IMR-90 (cell line): Measurements from ENCODE around the gene ANO10. TPM values are rescaled to one million over a fixed set of nuclear protein-coding genes. Genes with fewer than 3 reads are reported as not detected.

ENCODE experiments used
- ATAC-seq: fragments of 200-7000 bp; cut with Tn5 transposase; 2 replicates; pipeline ENCODE4 v1.9.1; 2020; ENCODE audit warnings: low read depth, mild to moderate bottlenecking, moderate library complexity
- BruUV-seq: library from RNA; stranded (reverse); fragments of 400-500 nt; replicated peaks from 2 replicates; lab custom pipeline; 2021; lab: Mats Ljungman, UMichigan
- CTCF ChIA-PET: fragments of 300-600 bp; formaldehyde crosslinking; extraction: SDS; loops from one replicate; lab custom pipeline; 2021; ENCODE audit warnings: antibody characterized with exemption; lab: Yijun Ruan, JAX
- POLR2A ChIA-PET: fragments of 300-600 bp; sonication (Branson Sonifier 250); formaldehyde crosslinking; loops from one replicate; lab custom pipeline; 2022; ENCODE audit warnings: antibody characterized with exemption; ENCODE audit not compliant: unreplicated experiment; lab: Charles Lee
- DNase-seq: peaks from one replicate; pipeline ENCODE4 v3.0.0; 2013
- H2AFZ ChIP-seq: replicated peaks from 2 replicates; pipeline ENCODE3; 2013; ENCODE audit warnings: low read length, mild to moderate bottlenecking; ENCODE audit not compliant: poor library complexity
- H2AK5ac ChIP-seq: 2 replicates; pipeline ENCODE4 v1.6.1; 2013; ENCODE audit warnings: low read depth, low read length, inconsistent platforms
- H2AK9ac ChIP-seq: replicated peaks from 2 replicates; pipeline ENCODE3; 2013; ENCODE audit warnings: mild to moderate bottlenecking, low read depth, low read length, moderate library complexity; ENCODE audit not compliant: poor library complexity
- H2BK120ac ChIP-seq: 2 replicates; pipeline ENCODE4 v1.6.1; 2013; ENCODE audit warnings: low read depth, low read length, inconsistent platforms
- H2BK15ac ChIP-seq: 3 replicates; pipeline ENCODE4 v1.6.1; 2013; ENCODE audit warnings: low read depth, low read length, inconsistent platforms
- H2BK20ac ChIP-seq: 2 replicates; pipeline ENCODE4 v1.6.1; 2013; ENCODE audit warnings: low read depth, mild to moderate bottlenecking, inconsistent platforms, low read length, moderate library complexity
- H2BK5ac ChIP-seq: 2 replicates; pipeline ENCODE4 v1.6.1; 2013; ENCODE audit warnings: mild to moderate bottlenecking, low read depth, low read length, inconsistent platforms; ENCODE audit not compliant: poor library complexity, severe bottlenecking
- H3K14ac ChIP-seq: replicated peaks from 2 replicates; pipeline ENCODE4 v1.6.1; 2013; ENCODE audit warnings: low read depth, low read length, inconsistent platforms
- H3K18ac ChIP-seq: 2 replicates; pipeline ENCODE4 v1.6.1; 2013; ENCODE audit warnings: low read depth, low read length, control low read depth
- H3K23ac ChIP-seq: 2 replicates; pipeline ENCODE4 v1.6.1; 2013; ENCODE audit warnings: low read depth, low read length, inconsistent platforms
- H3K27ac ChIP-seq: 2 replicates; pipeline ENCODE4 v1.5.1; 2013; ENCODE audit warnings: mild to moderate bottlenecking, control low read depth, low read length; ENCODE audit not compliant: insufficient read depth
- H3K27me3 ChIP-seq: 2 replicates; pipeline ENCODE4 v1.6.1; 2013; ENCODE audit warnings: low read length; ENCODE audit not compliant: control insufficient read depth, insufficient read depth
- H3K36me3 ChIP-seq: 2 replicates; pipeline ENCODE4 v1.6.1; 2013; ENCODE audit warnings: low read length, mixed read lengths; ENCODE audit not compliant: control insufficient read depth, insufficient read depth
- H3K4ac ChIP-seq: 2 replicates; pipeline ENCODE4 v1.6.1; 2013; ENCODE audit warnings: low read depth, low read length, inconsistent platforms
- H3K4me1 ChIP-seq: 2 replicates; pipeline ENCODE4 v1.6.1; 2013; ENCODE audit warnings: low read length, mixed read lengths; ENCODE audit not compliant: control insufficient read depth, insufficient read depth
- H3K4me2 ChIP-seq: 2 replicates; pipeline ENCODE4 v1.6.1; 2013; ENCODE audit warnings: low read depth, mild to moderate bottlenecking, control low read depth, low read length, moderate library complexity
- H3K4me3 ChIP-seq: 2 replicates; pipeline ENCODE4 v1.5.1; 2013; ENCODE audit warnings: low read depth, mild to moderate bottlenecking, control low read depth, low read length, moderate library complexity; ENCODE audit not compliant: insufficient read depth
- H3K56ac ChIP-seq: 2 replicates; pipeline ENCODE4 v1.6.1; 2013; ENCODE audit warnings: low read length, inconsistent platforms; ENCODE audit not compliant: insufficient read depth; ENCODE audit errors: extremely low read depth
- H3K79me1 ChIP-seq, 2 experiments: 2 replicates each; pipeline ENCODE4 v1.6.1; 2013; ENCODE audit warnings: low read length in 2 of 2, inconsistent platforms in 1 of 2, low read depth in 1 of 2
- H3K9ac ChIP-seq: 2 replicates; pipeline ENCODE4 v1.6.1; 2013; ENCODE audit warnings: low read depth, low read length, control low read depth
- H3K9me1 ChIP-seq: 2 replicates; pipeline ENCODE4 v1.6.1; 2013; ENCODE audit warnings: low read length, inconsistent platforms; ENCODE audit not compliant: insufficient read depth
- H3K9me3 ChIP-seq: 2 replicates; pipeline ENCODE4 v1.6.1; 2013; ENCODE audit warnings: low read length; ENCODE audit not compliant: control insufficient read depth, insufficient read depth
- H4K20me1 ChIP-seq: 2 replicates; pipeline ENCODE4 v1.6.1; 2013; ENCODE audit warnings: low read length, inconsistent platforms; ENCODE audit not compliant: insufficient read depth
- H4K5ac ChIP-seq: 2 replicates; pipeline ENCODE4 v1.6.1; 2013; ENCODE audit warnings: mild to moderate bottlenecking, low read depth, low read length, control low read depth
- H4K8ac ChIP-seq, 2 experiments: 2 replicates each; pipeline ENCODE4 v1.6.1; 2013; ENCODE audit warnings: low read depth in 2 of 2, low read length in 2 of 2, control low read depth in 1 of 2, inconsistent platforms in 1 of 2
- H4K91ac ChIP-seq: 2 replicates; pipeline ENCODE4 v1.6.1; 2013; ENCODE audit warnings: low read depth, low read length, inconsistent platforms; ENCODE audit not compliant: insufficient read depth
- BHLHE40 ChIP-seq: fragments of 150-350 bp; IDR thresholded peaks from 2 replicates; pipeline ENCODE4 v1.6.1; 2016; ENCODE audit warnings: mild to moderate bottlenecking, low read depth, low read length
- CEBPB ChIP-seq: IDR thresholded peaks from 2 replicates; pipeline ENCODE4 v1.6.1; 2012; ENCODE audit warnings: low read depth, low read length, improper control_type of control experiment
- CHD1 ChIP-seq: IDR thresholded peaks from 2 replicates; pipeline ENCODE4 v1.6.1; 2012; ENCODE audit warnings: low read depth, low read length, improper control_type of control experiment
- CTCF ChIP-seq: conservative IDR thresholded peaks from 2 replicates; pipeline ENCODE4 v1.5.1; 2012; ENCODE audit warnings: mild to moderate bottlenecking, low read depth, low read length, improper control_type of control experiment
- ELK1 ChIP-seq: fragments of 150-350 bp; IDR thresholded peaks from 2 replicates; pipeline ENCODE4 v1.6.1; 2016; ENCODE audit warnings: low read depth, mild to moderate bottlenecking, low read length, moderate library complexity, borderline replicate concordance
- FOS ChIP-seq: fragments of 150-350 bp; IDR thresholded peaks from 2 replicates; pipeline ENCODE4 v1.6.1; 2016; ENCODE audit warnings: low read depth, low read length
- MAFK ChIP-seq: IDR thresholded peaks from 2 replicates; pipeline ENCODE4 v1.6.1; 2012; ENCODE audit warnings: low read depth, low read length, improper control_type of control experiment
- MAZ ChIP-seq: IDR thresholded peaks from 2 replicates; pipeline ENCODE4 v1.6.1; 2012; ENCODE audit warnings: low read depth, mild to moderate bottlenecking, low read length, improper control_type of control experiment, moderate library complexity, borderline replicate concordance
- MXI1 ChIP-seq: IDR thresholded peaks from 2 replicates; pipeline ENCODE4 v1.6.1; 2012; ENCODE audit warnings: low read depth, mild to moderate bottlenecking, low read length, moderate library complexity, borderline replicate concordance
- NFE2L2 ChIP-seq: fragments of 150-350 bp; IDR thresholded peaks from 2 replicates; pipeline ENCODE4 v1.6.1; 2016; ENCODE audit warnings: low read depth, mild to moderate bottlenecking, low read length
- POLR2A ChIP-seq: IDR thresholded peaks from 2 replicates; pipeline ENCODE4 v1.6.1; 2012; ENCODE audit warnings: mild to moderate bottlenecking, low read depth, low read length
- RAD21 ChIP-seq: IDR thresholded peaks from 2 replicates; pipeline ENCODE4 v1.6.1; 2012; ENCODE audit warnings: low read length, improper control_type of control experiment
- RCOR1 ChIP-seq: IDR thresholded peaks from 2 replicates; pipeline ENCODE4 v1.6.1; 2012; ENCODE audit warnings: mild to moderate bottlenecking, low read length, improper control_type of control experiment; ENCODE audit not compliant: insufficient replicate concordance
- RFX5 ChIP-seq: IDR thresholded peaks from 2 replicates; pipeline ENCODE4 v1.8.0; 2012; ENCODE audit warnings: low read depth, mild to moderate bottlenecking, low read length, moderate library complexity
- SMC3 ChIP-seq: fragments of 150-350 bp; IDR thresholded peaks from 2 replicates; pipeline ENCODE4 v1.6.1; 2016; ENCODE audit warnings: low read depth, mild to moderate bottlenecking, antibody characterized with exemption, low read length, moderate library complexity
- USF2 ChIP-seq: fragments of 150-350 bp; IDR thresholded peaks from 2 replicates; pipeline ENCODE4 v1.6.1; 2017; ENCODE audit warnings: mild to moderate bottlenecking, antibody characterized with exemption, low read length, low read depth
- WGBS, 2 experiments: methylation state at CpG; one replicate each; pipeline versions ENCODE4 v1.1.5 to v1.1.7; 2013; ENCODE audit warnings: missing lambda C conversion rate in 2 of 2; ENCODE audit not compliant: insufficient read length in 1 of 2; ENCODE audit errors: extremely low coverage in 2 of 2; 5-methylcytosine and 5-hydroxymethylcytosine counted together
- dilution Hi-C: fragments of 300-500 bp; cut with HindIII; formaldehyde crosslinking; loops from one replicate; pipeline ENCODE4 v1.14.3; 2018; ENCODE audit warnings: low sequenced_read_pairs; ENCODE audit not compliant: unreplicated experiment
- in situ Hi-C: fragments of 300-500 bp; cut with MboI; formaldehyde crosslinking; loops from 3 replicates; pipeline ENCODE4 v1.14.3; 2019; ENCODE audit warnings: low sequenced_read_pairs, inconsistent platforms, mixed read lengths
- intact Hi-C: fragments of 100-400 bp; cut with micrococcal nuclease; formaldehyde crosslinking; loops from 2 replicates; pipeline ENCODE4 v1.10.0; 2022
- polyA plus RNA-seq, 3 experiments: library from polyadenylated mRNA; depleted of rRNA; stranded (reverse); fragments of >200 nt; gene quantifications; 2 replicates each; pipeline ENCODE4 v1.2.3, GENCODE V29; 2012; ENCODE audit warnings: low replicate concordance in 1 of 3
- total RNA-seq: library from RNA; depleted of rRNA; stranded (reverse); fragments of >200 nt; gene quantifications from 2 replicates; pipeline ENCODE4 v1.2.3, GENCODE V29; 2012

Gene ANO10
- total and polyA plus RNA-seq, 2 of the 4 experiments (the other 2 are of a cell fraction): 28.5 to 41.6 TPM

- Histone ChIP-seq H4K20me1 (no peaks in the 10 kb centered on the region), H2AK9ac (no peak overlapping the region), H3K27me3 (no peaks in the 10 kb centered on the region), H3K23ac (no peak overlapping the region), H2BK15ac (no peak overlapping the region), H3K9me1 (no peaks in the 10 kb centered on the region; the same call in 1 of the 2 replicates), H2BK5ac (no peak overlapping the region), H3K9ac (no peak overlapping the region), H3K4me2 (no peak overlapping the region), H3K27ac (no peak overlapping the region), H2AK5ac (no peak overlapping the region), H4K8ac (no peak overlapping the region), H2BK20ac (no peak overlapping the region), H3K4me3 (no peak overlapping the region), H3K18ac (no peak overlapping the region), H3K56ac (no peak overlapping the region), H3K4ac (no peak overlapping the region), H3K9me3 (no peaks in the 10 kb centered on the region), H2BK120ac (no peak overlapping the region), H4K91ac (no peak overlapping the region), H3K36me3 (peaks cover 10% of the 10 kb centered on the region; the same call in 1 of the 2 replicates), H3K79me1 (no peaks in the 10 kb centered on the region; a peak in 1 of 4 replicates), H3K4me1 (peaks cover 3% of the 10 kb centered on the region; the same call in 1 of the 2 replicates), H3K14ac (no peak overlapping the region), H4K5ac (no peak overlapping the region), H2AFZ (no peak overlapping the region)
- ATAC-seq (no peak), DNase-seq (no peak)
- POLR2A ChIA-PET: no interaction called here
- dilution Hi-C loops: no loop called here
- 94% methylated on average over 2 of the region's 5 CpGs; no CpG with 5 or more reads in 1 of the 2 experiments for WGBS, 2 experiments
- intact Hi-C loops: no loop called here
- in situ Hi-C loops: no loop called here
- CTCF ChIA-PET: no interaction called here
- BruUV-seq: no TSS peak
- TF ChIP-seq MAZ (no peak), CTCF (no peak), BHLHE40 (no peak), ELK1 (no peak), MXI1 (no peak), SMC3 (no peak), POLR2A (no peak), CEBPB (no peak), USF2 (no peak), RCOR1 (no peak), RFX5 (no peak), MAFK (no peak), NFE2L2 (no peak), FOS (no peak), RAD21 (no peak), CHD1 (no peak)
Measured at GRCh38 chr3:43361077-43361476, 260.7 kb downstream of the ANO10 start.
